ENCODE results near the gene CAMTA1. TPM values are rescaled to one million over a fixed set of nuclear protein-coding genes. Genes with fewer than 3 reads are reported as not detected.

CAMTA1 gene
- polyA plus RNA-seq, 1 of the 3 experiments (the other 2 are of a cell fraction), result 63.1 TPM

GRCh38 chr1:7650801-7651200, 865.5 kb downstream of the CAMTA1 start (continued):
- TF ChIP-seq TCF12 (IDR thresholded peaks at IDR 0.05), result no peak

GRCh38 chr1:7651203-7651602, 865.9 kb downstream of the CAMTA1 start:
- CTCF ChIA-PET, result interaction anchor here (0.6 to 1.7 kb wide), 7 partner anchors 18 to 881 kb away, joined by 3 to 6 read pairs (median 4); no protein-coding TSS in a partner anchor

More at GRCh38 chr1:7651203-7651602, 865.9 kb downstream of the CAMTA1 start:
- no peak overlapping the region for H3K27ac ChIP-seq (ENCODE audit: low read depth in 2 of 2, low read length in 1 of 2)
- H3K27me3 ChIP-seq (ENCODE audit: insufficient read depth), result no peaks in the 10 kb centered on the region
- POLR2A ChIA-PET, result no interaction called here
- no peaks in the 10 kb centered on the region for H3F3A ChIP-seq (replicated peaks; ENCODE audit: insufficient read depth)
- H3K4me2 ChIP-seq, result no peak overlapping the region
- H3K36me3 ChIP-seq (replicated peaks in 1 of 2; ENCODE audit: control insufficient read depth in 1 of 2, insufficient read depth in 2 of 2, low read length in 1 of 2), result no peaks in the 10 kb centered on the region
- no peak for TF ChIP-seq CHD2 (IDR thresholded peaks at IDR 0.05; ENCODE audit: low read length, partially characterized antibody)
- no peak for TF ChIP-seq RXRA (IDR thresholded peaks at IDR 0.05; ENCODE audit: borderline replicate concordance, low read depth)
- TF ChIP-seq ELF1 (IDR thresholded peaks at IDR 0.05), result no peak
- no peak for TF ChIP-seq USF2 (IDR thresholded peaks at IDR 0.05; ENCODE audit: borderline replicate concordance, low read depth, low read length)
- no peak for TF ChIP-seq TAF1 (IDR thresholded peaks at IDR 0.05; ENCODE audit: borderline replicate concordance, low read depth, low read length)
- no peak for TF ChIP-seq RFX5 (IDR thresholded peaks at IDR 0.05; ENCODE audit: low read length)
- no peak for TF ChIP-seq SMC3 (IDR thresholded peaks at IDR 0.05; ENCODE audit: low read depth, low read length)
- TF ChIP-seq PBX3 (IDR thresholded peaks at IDR 0.05), result no peak
- TF ChIP-seq EZH2phosphoT487 (IDR thresholded peaks at IDR 0.05; ENCODE audit: borderline replicate concordance, low read depth), result no peak
- TF ChIP-seq JUND (IDR thresholded peaks at IDR 0.05), result no peak
- no peak for TF ChIP-seq NFIC (IDR thresholded peaks at IDR 0.05; ENCODE audit: borderline replicate concordance)
- TF ChIP-seq GATA2 (CRISPR knock-in tag; IDR thresholded peaks at IDR 0.05), result no peak
- no peak for TF ChIP-seq MXI1 (IDR thresholded peaks at IDR 0.05; ENCODE audit: low read depth, low read length)
- TF ChIP-seq EP300 (IDR thresholded peaks at IDR 0.05; ENCODE audit: borderline replicate concordance in 1 of 2, low read depth in 1 of 2, low read length in 1 of 2), result no peak
- no peak for TF ChIP-seq ZBTB33 (IDR thresholded peaks at IDR 0.05; ENCODE audit: borderline replicate concordance, low read depth)
- no peak for TF ChIP-seq NRF1 (IDR thresholded peaks at IDR 0.05; ENCODE audit: low read depth, low read length)
- TF ChIP-seq TEAD4 (IDR thresholded peaks at IDR 0.05; ENCODE audit: borderline replicate concordance, insufficient read depth), result no peak
- H2AFZ ChIP-seq (ENCODE audit: low read depth), result no peak overlapping the region
- no peak overlapping the region for H3K9ac ChIP-seq
- no peaks in the 10 kb centered on the region for H3K9me3 ChIP-seq
- peaks cover 0 to 9% of the 10 kb centered on the region in 2 experiments; a peak in 1 of 4 replicates for H3K4me1 ChIP-seq (ENCODE audit: control insufficient read depth in 1 of 2, insufficient read depth in 2 of 2, low read depth in 1 of 2, low read length in 1 of 2)
- H3K79me2 ChIP-seq (ENCODE audit: insufficient read depth), result no peaks in the 10 kb centered on the region
- 47% methylated on average over 3 of the region's 8 CpGs for WGBS (ENCODE audit: low lambda C conversion rate)
- H4K20me1 ChIP-seq (ENCODE audit: insufficient read depth), result no peaks in the 10 kb centered on the region
- no peak for DNase-seq
- no peak overlapping the region for H3K4me3 ChIP-seq (ENCODE audit: low read depth in 2 of 2, low read length in 1 of 2)
- H3K9me2 ChIP-seq, result no peaks in the 10 kb centered on the region
